ENCODE results near the gene PTPRJ.

GRCh38 chr11:48073031-48073861 lies 92.9 kb downstream of the PTPRJ start:
- TF ChIP-seq POLR2AphosphoS5 (IDR thresholded peaks at IDR 0.05), result no peak
- no peak for TF ChIP-seq CTCF (IDR thresholded peaks at IDR 0.05)

All from breast epithelium (tissue), 3 donors.